ENCODE results near the gene DNAJC8. TPM values are rescaled to one million over a fixed set of nuclear protein-coding genes. Genes with fewer than 3 reads are reported as not detected.

Gene DNAJC8
- total RNA-seq, 1 donor from 2014 or later = 59.2 TPM

DNA sequence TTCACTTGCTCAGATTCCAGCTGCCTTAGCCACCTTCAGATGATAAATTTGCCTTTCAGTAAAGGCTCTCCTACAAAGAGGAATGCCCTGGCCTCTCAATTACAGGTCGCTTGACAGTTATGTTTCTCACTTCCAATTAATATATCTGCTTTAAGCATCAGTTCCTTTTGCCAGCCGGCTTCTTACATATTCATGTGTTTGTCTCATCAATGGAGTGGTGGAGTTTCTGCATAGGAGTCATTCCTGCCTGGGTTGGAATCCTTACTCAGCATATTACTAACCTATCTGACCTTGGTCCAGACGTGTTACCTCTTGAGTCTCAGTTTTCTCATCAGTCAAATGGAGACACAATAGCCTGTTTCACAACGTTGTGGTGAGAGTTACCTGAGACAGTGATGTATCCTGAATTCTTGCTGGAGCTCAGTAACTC, 17.1 kb upstream of the DNAJC8 start:
- DNase-seq (ENCODE audit: low read depth, low spot score) = no peak

DNA sequence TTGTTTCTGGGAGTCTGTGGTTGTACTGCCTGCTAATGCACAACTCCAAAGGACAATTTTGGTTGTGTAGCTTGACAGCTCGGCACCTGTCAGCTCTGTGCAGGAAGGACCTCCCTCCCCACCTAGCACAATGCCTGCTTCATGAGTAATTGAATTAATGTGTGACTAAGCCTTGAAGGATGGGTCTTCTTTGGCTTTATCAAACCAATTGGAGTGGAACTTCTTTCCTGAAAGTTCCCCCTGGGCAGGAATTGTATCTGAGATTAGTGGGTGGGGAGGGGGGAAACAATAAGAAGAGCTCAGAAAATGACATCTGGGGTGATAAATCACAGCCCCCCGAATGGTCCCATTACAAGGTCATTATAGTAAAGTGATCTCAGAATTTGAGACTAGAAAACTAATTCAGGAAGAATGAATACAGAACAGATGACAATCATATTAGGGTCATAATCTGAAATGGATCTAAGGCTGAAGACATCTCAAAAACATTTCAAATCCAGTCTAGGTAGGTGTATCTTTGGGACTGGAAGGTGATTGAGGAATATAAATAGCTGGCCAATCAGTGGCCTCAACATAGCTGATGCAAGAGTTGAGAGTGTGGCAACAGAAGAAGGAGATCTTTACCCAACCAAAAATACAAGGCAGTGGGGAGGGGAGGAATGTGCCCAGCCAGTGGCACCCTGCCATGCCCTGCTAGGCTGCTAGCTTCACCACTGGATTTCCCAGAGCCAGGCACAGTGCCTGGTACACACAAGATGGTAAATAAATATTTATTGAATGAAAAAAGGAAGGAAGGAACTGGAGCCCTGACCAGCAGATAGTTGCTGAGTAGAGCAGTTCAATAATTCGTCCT, 16.4 kb upstream of the DNAJC8 start:
- DNase-seq (ENCODE audit: low read depth, low spot score) = no peak

DNA sequence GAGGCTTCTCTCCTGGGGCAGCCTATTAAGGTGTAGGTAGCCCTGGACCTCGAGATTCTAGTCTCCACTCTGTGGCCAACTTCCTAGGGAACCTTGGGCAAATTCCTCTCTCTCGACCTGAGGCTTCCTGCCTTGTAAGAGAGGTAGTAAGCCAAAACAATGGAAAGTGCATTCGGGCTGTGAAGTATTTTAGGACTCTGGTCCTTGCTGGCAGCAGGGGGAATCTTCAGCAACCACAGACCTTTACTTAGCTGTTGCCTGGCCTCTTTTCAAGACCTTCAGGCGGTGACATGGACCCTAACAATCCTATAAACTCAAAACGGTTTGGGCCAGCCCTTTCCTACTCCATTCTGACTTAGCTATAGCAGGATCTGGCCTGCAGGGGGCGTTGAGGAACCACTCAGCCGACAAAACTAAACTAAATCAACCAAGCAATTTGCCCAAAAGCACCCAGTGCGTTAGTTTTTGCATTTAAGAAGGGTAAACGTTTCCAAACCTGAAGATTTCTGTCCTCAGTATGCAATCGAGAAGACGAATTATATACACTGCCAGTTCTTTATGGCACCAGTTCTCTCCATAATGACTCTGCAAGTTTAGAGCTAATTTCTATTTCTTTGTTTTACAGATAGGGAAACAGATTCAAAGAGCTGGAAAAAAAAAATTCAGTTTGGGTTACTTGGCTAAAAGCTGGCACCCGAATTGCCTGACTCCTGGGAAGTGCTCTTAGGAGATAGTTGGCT, 15.6 kb upstream of the DNAJC8 start:
- DNase-seq (ENCODE audit: low read depth, low spot score) = no peak

DNA sequence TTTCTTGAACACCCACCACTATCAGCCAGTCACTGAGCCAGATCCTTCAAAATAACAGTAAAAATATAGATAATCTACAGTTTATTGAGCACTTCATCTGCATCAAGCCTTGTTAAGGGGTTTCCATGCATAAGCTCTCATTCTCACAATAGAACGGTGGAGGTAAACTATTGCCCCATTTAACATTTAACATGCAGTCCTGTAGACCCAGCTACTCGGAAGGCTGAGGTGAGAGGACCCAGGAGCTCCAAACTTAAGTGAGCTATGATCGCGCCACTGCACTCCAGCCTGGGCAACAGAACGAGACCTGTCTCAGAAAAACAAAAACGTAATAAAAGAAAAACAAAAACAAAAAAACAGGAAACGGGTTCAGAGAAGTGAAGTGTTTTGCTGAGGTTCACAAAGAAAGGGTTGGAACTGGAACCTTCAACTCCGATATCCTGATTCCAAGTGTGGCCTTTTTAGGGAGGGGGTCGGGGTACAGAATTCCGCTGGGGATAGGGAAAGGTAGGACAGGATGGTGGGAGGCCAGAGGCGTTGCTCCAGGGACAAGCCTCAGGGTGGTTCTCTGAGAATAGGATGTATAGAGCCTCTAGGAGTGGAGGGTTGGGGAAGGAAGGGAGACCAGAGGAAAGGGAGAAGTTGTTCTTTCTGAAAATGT, 14.9 kb upstream of the DNAJC8 start:
- no peak for DNase-seq (ENCODE audit: low read depth, low spot score)

DNA sequence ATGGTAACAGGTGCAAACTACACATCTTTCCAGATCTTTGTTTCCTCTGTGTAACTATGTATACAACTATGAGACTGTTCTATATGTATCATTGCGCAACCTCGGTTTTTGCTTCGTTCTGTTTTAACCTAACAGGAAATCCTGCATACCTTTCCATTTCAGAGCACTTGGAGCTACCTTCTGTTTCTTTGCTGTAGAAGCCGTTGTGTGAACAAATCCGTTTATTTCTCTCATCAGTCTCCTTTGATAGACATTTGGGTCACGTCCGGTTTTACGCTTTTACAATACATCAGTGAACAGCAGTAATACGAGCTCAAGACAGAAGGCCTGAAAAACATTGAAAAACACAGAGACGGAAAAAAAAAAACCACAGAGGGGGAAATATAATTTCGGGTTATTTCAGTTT, 13.6 kb upstream of the DNAJC8 start:
- DNase-seq (ENCODE audit: low read depth, low spot score) = no peak

DNA sequence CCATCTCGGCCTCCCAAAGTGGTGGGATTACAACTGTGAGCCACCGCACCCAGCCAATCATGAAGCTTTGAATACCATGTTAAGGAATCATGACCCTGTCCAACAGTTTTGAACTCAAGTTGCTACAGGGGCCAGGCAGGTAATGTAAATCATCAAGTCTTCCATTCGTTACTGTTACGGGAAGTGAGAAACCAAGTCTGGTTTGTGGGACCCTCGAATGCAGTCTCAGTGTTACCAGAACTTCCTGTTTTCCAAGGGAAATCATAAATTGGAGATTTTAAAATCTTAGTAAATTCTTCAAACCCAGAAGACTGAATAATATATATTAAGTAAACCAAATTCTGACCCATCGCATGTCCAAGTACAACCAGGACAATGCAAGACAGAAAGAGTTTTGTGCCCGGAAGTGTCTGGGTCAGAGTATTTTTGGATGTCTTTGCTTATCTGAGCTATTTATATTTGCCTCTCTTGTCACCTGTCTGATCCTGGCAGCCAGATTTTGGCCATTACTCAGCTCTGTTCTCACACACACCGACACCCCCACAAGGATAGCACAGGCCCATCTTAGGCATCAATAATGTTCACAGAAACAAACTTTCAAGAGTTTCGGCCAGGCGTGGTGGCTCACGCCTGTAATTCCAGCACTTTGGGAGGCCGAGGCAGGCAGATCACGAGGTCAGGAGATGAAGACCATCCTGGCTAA, 11.9 kb upstream of the DNAJC8 start:
- DNase-seq (ENCODE audit: low read depth, low spot score) = no peak

DNA sequence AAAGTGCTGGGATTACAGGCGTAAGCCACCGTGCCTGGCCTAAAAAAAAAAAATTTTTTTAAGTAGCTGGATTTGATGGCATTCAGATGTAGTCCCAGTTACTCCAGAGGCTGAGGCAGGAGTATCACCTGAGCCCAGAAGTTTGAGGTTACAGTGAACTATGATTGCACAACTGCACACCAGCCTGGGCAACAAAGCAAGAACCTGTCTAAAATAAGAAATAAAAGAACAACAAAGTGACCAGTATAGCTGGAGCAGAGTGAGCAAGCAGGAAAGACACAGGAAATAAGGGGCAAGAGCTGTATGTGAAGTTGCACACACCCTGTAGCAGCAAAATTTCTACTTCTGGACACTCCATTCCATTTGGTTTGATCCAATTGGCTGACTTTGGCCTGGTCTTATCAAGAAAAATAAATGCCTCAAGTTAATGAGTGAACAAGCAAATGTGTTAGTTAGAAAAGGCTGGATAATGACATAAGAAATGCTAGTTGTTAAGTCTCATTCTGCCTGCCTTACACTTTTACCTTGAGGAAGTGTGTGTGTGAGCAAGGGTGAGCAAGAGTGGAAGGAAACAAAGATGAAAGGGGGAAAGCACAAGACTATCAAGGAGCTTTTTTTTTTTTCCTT, 11.0 kb upstream of the DNAJC8 start:
- DNase-seq (ENCODE audit: low read depth, low spot score) = no peak

DNA sequence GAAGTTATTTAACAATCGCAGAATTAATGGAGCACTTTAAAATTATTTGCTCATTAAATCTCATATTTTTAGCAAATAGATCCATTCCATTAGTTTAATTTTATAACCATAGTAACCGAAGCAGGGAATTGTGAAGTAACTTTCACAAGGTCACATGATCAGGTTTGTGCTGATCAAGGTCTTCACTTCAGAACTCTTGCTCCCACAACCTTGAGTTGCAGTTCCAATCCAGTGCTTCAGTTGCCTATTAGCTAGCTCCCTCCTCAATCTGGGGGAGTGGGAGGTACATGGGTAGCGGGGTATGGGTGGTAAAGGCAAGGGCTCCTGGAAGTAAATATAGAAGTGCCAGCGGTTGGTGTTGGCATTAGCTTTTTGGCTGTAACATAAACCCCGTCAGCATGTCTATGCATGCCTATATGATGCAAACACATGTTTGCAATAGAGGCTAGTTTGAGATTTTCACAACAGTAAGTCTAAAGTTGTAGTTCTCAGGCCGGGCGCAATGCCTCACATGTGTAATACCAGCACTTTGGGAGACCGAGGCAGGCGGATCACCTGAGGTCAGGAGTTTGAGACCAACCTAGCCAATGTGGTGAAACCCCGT, 8.9 kb upstream of the DNAJC8 start:
- DNase-seq (ENCODE audit: low read depth, low spot score) = no peak

DNA sequence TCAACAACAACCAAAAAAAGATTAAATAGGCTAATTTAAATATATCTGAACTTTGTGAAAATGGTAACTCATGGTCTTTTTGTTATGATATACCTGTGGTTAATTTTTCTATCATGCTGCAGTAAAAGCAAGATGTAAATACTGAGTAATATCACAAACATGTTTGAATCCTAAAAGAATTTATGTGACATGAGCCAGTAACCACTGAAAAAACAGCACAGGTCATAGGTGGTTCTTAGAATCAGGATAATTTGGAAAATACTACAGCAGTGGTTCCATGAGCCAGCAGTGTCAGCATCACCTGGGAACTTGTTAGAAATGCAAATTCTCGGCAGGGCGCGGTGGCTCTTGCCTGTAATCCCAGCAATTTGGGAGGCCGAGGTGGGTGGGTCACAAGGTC, 7.2 kb upstream of the DNAJC8 start:
- no peak for DNase-seq (ENCODE audit: low read depth, low spot score)

DNA sequence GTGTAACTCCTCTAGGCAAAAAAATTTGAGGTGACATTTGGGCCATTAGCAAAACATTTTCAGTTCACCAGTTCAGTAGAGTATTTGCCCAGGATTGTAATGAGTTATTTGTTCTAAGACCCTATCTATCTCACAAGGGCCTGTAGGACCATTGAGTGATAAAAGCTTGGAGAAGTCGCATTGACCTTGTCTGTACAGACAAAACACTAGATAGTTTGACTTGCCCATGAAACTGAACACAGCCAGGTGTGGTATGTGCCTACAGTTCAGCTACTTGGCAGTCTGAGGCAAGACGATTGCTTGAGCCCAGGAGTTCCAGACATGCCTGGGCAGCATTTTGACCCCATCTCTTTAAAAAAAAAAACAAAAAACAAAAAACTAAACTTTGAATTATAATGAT, 6.2 kb upstream of the DNAJC8 start:
- DNase-seq (ENCODE audit: low read depth, low spot score) = no peak

DNA sequence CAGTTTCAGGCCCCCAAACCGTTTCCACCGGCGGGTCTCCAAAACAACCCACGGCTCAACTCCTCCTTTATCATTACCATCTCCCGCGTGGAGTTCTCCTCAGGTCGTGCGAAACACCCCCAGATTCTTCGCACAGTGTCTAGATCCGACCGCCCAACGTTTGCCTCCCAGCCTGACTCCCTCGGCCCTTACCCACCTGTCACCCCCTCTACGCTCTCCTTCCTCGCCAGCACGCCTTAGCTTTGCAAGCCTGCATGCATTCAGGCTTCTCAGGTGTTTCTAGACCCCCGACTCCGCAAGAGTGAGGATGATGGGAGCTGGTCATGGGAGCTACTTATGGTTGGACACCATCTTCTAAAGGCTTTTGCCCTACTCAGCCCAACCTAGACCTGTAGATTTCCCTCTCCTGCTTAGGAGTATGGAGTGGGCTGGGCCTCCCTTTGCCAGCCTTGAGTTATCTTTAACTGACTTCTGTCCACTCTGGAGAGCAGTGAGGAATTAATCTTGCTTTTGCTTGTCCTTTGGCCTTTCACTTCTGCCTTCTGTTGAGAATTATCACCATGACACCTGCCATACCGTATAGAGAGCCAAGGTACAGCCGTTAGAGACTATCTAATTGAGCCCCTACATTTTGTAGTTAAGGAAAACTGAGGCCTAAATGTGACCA, 4.0 kb upstream of the DNAJC8 start:
- DNase-seq (ENCODE audit: low read depth, low spot score) = no peak

DNA sequence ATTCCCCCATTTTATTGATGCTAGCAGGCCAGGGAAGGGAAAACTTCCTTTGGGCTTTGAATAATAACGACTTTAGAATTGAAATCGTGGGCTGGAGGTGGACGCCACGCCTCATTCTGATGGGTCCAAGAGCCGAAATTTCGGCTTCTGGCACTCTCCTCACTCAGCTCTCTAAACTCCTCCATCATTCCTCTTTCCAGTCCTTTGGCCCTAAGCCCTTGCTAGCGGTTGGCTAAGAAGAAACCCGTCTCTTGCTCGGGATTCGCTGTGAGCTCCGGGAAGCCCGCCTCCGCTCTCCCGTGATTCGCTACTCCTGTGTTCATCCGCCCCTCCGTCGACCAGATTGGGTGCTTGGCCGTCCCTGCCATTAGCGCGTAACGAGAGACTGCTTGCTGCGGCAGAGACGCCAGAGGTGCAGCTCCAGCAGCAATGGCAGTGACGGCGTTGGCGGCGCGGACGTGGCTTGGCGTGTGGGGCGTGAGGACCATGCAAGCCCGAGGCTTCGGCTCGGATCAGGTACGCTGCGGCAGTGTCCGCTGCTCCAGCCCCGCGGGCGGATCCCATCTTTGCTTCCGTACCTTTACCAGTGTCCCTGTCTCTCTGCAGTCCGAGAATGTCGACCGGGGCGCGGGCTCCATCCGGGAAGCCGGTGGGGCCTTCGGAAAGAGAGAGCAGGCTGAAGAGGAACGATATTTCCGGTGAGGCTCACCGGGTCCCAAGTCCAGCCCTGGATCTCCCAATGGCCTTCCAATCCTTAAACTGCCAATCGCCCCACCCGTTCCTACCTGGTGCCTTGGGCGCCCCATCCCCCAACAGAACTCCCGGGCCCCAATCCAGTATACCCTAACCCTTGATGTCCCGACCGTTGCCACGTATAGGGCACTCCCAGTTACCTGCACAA, 3.2 kb upstream of the DNAJC8 start, which contains the start of gene ATP5IF1:
ATP5IF1 (plus strand) TSS at position 370 of the 901 bp plus-strand sequence; CDS start at position 430, 60 bp downstream.
- DNase-seq (ENCODE audit: low read depth, low spot score) = peak; percentile 93

DNA sequence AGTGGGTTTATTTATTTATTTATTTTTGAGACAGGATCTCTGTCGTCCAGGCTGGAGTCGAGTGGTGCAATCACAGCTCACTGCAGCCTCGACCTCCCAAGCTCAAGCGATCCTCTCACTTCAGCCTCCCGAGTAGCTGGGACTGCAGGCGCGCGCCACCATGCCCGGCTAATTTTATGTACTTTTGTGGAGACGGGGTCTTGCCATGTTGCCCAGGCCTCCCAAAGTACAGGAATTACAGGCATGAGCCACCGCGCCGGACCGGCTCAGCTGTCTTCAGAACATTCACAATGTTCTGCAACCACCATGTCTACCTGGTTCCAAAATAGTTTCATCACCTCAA, 406 bp upstream of the DNAJC8 start:
- no peak for DNase-seq (ENCODE audit: low read depth, low spot score)

DNA sequence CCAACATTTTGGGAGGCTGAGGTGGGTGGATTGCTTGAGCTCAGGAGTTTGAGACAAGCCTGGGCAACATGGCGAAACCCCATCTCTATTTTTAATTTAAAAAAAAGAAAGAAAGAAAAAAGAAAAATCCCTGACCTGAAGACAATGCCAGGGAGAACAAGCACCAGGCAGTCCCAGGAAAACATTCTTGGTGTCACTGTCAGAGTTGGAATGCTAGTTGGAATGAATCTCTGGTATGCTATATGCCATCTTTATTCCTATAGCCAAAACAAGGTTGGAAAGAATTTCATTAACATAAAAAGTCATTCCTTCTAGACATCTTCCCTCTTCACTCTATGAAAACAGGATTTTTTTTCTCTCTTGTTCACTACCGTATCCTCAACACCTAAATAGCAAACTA, 2.8 kb downstream of the DNAJC8 start:
- no peak for DNase-seq (ENCODE audit: low read depth, low spot score)

DNA sequence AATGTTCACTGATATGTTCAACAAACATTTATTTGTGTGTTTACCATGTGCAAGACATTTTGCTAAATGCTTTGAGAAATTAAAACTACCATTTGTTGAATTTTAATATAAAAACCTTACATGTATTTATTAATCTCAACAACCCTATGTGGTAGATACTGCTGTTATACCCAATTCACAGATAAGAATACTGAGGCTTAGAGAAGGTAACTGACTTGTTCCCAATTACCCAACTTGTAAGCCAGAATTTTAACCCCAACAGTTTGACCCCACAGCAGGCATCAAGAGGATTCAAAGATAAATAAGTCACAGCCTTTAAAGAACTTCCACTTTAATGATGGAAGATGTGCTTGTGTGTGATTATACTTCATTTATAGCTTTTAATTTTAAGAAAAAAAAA, 3.7 kb downstream of the DNAJC8 start:
- DNase-seq (ENCODE audit: low read depth, low spot score) = no peak

DNA sequence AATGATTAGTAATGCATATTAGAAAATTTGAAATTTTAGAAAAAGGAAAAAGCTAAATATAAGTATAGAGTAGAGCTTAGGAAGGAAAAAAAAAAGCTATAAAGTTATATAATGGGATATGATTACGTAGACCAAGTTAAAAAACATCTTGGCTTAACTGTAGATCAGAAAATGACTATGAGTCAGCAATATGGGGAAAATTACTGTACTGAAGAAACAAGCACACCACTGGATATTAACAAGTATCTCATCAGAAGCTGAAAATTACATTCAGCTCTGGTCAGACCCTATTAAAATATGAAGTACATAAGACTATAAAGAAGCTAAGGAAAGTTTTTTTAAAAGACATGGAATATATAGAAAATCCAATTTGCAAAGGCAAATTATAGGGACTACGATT, 19.5 kb downstream of the DNAJC8 start:
- DNase-seq (ENCODE audit: low read depth, low spot score) = no peak

DNA sequence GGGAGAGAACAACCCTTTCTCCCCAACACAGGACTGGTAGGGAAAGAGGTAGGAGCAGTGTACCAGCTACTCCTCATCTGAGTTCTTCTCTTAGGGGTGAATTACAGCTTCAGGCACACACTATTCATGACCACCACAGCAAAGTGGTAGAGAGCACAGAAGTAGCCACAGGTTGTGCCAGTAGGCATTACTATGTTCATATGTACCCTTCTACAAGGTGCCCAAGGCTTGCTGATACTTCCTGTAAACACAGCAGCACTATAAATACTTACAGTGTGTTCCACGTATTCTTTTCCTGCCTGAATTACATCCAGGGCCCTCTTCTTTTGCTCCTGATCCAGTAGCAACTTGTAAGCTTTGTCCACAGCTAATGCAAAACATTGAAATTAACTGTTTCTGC, 23.1 kb downstream of the DNAJC8 start:
- DNase-seq (ENCODE audit: low read depth, low spot score) = no peak

DNA sequence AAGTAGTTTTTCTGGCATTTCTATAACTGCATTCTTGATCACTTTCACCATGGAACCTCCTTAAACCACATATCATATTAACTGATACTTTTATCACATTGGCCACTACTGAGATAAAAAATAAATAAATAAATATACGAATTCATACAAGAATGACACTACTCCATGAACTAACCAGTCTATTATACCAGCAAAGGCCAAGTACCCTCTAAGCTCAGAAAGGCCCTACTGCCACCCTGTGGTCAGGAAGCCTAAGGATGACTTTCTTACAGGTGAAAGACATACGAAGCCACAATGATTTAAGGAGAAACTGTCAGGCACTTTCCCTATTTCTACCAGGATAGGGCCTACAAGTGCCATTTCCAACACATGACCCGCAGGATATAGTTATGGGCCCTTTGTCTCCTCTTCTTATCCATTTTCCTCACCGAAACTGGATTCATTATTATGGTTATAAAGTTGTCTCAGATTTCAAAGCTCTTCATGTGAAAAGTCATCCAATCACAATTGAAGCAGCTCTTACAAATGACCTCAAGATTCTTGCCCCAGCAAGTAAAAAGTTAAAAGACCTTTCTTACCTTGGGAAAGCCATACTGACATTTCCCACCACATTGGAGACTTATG, 23.9 kb downstream of the DNAJC8 start:
- DNase-seq (ENCODE audit: low read depth, low spot score) = peak; percentile 63

DNA sequence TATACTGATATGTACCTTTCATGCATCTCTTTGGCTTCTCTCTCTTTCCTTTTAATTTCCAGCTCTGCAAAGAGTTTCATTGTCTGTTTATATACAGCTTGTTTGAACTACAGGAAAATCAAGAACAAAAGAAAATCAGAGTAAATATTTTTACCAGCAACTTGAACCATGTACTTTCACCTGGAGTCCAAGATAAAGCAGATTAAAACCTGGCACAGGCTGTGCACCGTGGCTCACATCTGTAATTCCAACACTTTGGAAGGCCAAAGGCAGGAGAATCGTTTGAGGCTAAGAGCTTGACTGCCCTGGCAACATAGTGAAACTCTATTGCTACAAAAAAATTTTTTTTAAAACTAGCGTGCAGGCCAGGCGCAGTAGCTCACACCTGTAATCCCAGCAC, 27.6 kb downstream of the DNAJC8 start:
- no peak for DNase-seq (ENCODE audit: low read depth, low spot score)
